ENCODE measurements around the gene DUSP2. TPM values are rescaled to one million over a fixed set of nuclear protein-coding genes. Genes with fewer than 3 reads are reported as not detected.

The DUSP2 gene
- total and polyA plus RNA-seq, 10 of the 15 experiments (the other 5 are each of a cell fraction or from before 2014, with no cell fraction given), result 9.7 to 212 (median 57.2) TPM

DNA sequence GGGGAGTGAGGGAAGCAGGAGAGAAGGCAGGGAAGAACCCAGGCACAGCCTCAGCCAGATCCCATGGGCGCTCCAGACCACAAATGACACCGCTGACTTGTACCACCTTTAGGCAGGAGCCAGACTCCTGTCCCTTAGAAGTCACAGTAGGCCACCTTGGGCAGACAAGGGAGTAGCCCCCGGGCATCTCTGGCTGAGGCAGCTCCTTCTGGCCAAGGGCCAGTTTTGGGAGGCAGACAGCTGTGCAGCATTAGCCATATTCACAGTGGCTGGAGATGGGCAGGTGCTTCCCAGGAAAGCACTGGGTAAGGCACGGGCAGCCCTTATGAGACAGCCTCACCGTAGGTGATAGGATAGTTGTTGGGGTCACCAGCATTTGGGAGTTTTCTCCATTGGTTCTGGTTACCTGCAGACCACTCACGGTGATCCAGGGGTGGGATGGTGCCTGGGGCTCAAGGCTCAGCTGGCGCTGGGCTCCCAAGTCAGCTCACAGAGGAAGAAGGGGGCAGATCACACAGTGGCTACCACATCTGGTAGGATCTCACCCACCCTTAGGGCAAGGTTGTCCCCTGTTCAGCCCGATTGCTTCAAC is 9.0 kb downstream of the DUSP2 start:
- intact Hi-C loops (cut with micrococcal nuclease; ENCODE audit: unreplicated experiment), result no loop called here
- no peaks in the 10 kb centered on the region; a peak in 1 of 4 replicates for H3K27me3 ChIP-seq (replicated peaks in 1 of 2; ENCODE audit: control insufficient read depth in 2 of 2, insufficient read depth in 2 of 2, low read length in 1 of 2)
- no TSS peak for BruUV-seq (replicated peaks)
- RAD21 ChIA-PET (ENCODE audit: unreplicated experiment), result interaction anchor here (18.1 kb wide), 1 partner anchor 39 kb away, joined by 463 read pairs; no protein-coding TSS in a partner anchor
- FAIRE-seq (no peak), DNase-seq (ENCODE audit: low read depth, low spot score) (no peak), ATAC-seq (no peak)
- no peaks in the 10 kb centered on the region for H4K20me1 ChIP-seq (ENCODE audit: control insufficient read depth, insufficient read depth)
- H3K4me3 ChIP-seq, result no peak overlapping the region
- WGBS (ENCODE audit: insufficient coverage, insufficient replicate concordance, low lambda C conversion rate, missing lambda C conversion rate), result 69% methylated on average over 8 of the region's 8 CpGs
- H3K4me2 ChIP-seq (ENCODE audit: control insufficient read depth, insufficient read depth), result no peak overlapping the region
- no peak overlapping the region for H2AFZ ChIP-seq (ENCODE audit: control insufficient read depth, low read depth, low read length)
- CTCF ChIA-PET, result interaction anchor here (0.6 to 14.4 kb wide), 6 partner anchors 13 to 73 kb away, joined by 3 to 535 read pairs (median 3); partner anchors contain the start of gene STARD7
- H3K79me2 ChIP-seq (ENCODE audit: control insufficient read depth, insufficient read depth, low read length), result no peaks in the 10 kb centered on the region
- POLR2A ChIA-PET, result interaction anchor here (3.9 kb wide), 1 partner anchor 39 kb away, joined by 31 read pairs; no protein-coding TSS in a partner anchor
- SMC1A ChIA-PET (ENCODE audit: uncharacterized antibody, unreplicated experiment), result interaction anchor here (0.8 to 14.4 kb wide), 4 partner anchors 22 to 371 kb away, joined by 3 to 338 read pairs (median 71); no protein-coding TSS in a partner anchor
- H3K4me1 ChIP-seq (ENCODE audit: control insufficient read depth, insufficient read depth, low read length), result peaks cover 11% of the 10 kb centered on the region
- no peaks in the 10 kb centered on the region for H3K9me3 ChIP-seq (replicated peaks; ENCODE audit: control insufficient read depth, insufficient read depth, low read length)
- H3K9ac ChIP-seq (ENCODE audit: control insufficient read depth, insufficient read depth, low read length), result no peak overlapping the region
- TF ChIP-seq POLR2AphosphoS5 (IDR thresholded peaks at IDR 0.05; ENCODE audit: low read length) (peak; percentile 73), MEF2A (IDR thresholded peaks at IDR 0.05; ENCODE audit: insufficient read depth, low read depth, low read length) (no peak), HDAC2 (IDR thresholded peaks at IDR 0.05) (no peak), WRNIP1 (IDR thresholded peaks at IDR 0.05; ENCODE audit: borderline replicate concordance, low read depth, low read length) (no peak), RCOR1 (conservative IDR thresholded peaks at IDR 0.05; ENCODE audit: low read depth, low read length) (no peak), CREB1 (IDR thresholded peaks at IDR 0.05; ENCODE audit: low read depth) (no peak), NRF1 (conservative IDR thresholded peaks at IDR 0.05; ENCODE audit: low read depth, low read length) (no peak), IKZF2 (IDR thresholded peaks at IDR 0.05) (no peak), POLR2A (IDR thresholded peaks at IDR 0.05; ENCODE audit: low read depth, low read length) (peak; percentile 42; the same call in 1 of the 2 replicates), GABPA (IDR thresholded peaks at IDR 0.05; ENCODE audit: low read depth) (no peak), LARP7 (IDR thresholded peaks at IDR 0.05) (no peak), EZH2 (IDR thresholded peaks at IDR 0.05; ENCODE audit: borderline replicate concordance, control insufficient read depth, low read depth, low read length) (no peak), TARDBP (IDR thresholded peaks at IDR 0.05; ENCODE audit: borderline replicate concordance) (no peak), SIX5 (IDR thresholded peaks at IDR 0.05; ENCODE audit: low read depth, low read length, severe bottlenecking) (no peak), NFXL1 (IDR thresholded peaks at IDR 0.05; ENCODE audit: borderline replicate concordance) (no peak)
- TF ChIP-seq, protein P1, sequence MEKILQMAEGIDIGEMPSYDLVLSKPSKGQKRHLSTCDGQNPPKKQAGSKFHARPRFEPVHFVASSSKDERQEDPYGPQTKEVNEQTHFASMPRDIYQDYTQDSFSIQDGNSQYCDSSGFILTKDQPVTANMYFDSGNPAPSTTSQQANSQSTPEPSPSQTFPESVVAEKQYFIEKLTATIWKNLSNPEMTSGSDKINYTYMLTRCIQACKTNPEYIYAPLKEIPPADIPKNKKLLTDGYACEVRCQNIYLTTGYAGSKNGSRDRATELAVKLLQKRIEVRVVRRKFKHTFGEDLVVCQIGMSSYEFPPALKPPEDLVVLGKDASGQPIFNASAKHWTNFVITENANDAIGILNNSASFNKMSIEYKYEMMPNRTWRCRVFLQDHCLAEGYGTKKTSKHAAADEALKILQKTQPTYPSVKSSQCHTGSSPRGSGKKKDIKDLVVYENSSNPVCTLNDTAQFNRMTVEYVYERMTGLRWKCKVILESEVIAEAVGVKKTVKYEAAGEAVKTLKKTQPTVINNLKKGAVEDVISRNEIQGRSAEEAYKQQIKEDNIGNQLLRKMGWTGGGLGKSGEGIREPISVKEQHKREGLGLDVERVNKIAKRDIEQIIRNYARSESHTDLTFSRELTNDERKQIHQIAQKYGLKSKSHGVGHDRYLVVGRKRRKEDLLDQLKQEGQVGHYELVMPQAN (conservative IDR thresholded peaks at IDR 0.05), result no peak
- TF ChIP-seq, protein P2, sequence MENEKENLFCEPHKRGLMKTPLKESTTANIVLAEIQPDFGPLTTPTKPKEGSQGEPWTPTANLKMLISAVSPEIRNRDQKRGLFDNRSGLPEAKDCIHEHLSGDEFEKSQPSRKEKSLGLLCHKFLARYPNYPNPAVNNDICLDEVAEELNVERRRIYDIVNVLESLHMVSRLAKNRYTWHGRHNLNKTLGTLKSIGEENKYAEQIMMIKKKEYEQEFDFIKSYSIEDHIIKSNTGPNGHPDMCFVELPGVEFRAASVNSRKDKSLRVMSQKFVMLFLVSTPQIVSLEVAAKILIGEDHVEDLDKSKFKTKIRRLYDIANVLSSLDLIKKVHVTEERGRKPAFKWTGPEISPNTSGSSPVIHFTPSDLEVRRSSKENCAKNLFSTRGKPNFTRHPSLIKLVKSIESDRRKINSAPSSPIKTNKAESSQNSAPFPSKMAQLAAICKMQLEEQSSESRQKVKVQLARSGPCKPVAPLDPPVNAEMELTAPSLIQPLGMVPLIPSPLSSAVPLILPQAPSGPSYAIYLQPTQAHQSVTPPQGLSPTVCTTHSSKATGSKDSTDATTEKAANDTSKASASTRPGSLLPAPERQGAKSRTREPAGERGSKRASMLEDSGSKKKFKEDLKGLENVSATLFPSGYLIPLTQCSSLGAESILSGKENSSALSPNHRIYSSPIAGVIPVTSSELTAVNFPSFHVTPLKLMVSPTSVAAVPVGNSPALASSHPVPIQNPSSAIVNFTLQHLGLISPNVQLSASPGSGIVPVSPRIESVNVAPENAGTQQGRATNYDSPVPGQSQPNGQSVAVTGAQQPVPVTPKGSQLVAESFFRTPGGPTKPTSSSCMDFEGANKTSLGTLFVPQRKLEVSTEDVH (IDR thresholded peaks at IDR 0.05; ENCODE audit: low read depth, partially characterized antibody), result no peak
- H3K27ac ChIP-seq (ENCODE audit: control insufficient read depth, insufficient read depth), result no peak overlapping the region
- H3K36me3 ChIP-seq (ENCODE audit: control insufficient read depth in 2 of 2, insufficient read depth in 2 of 2, low read length in 1 of 2), result no peaks in the 10 kb centered on the region
- in situ Hi-C loops (cut with MboI), result no loop called here

All from GM12878 (cell line).